ENCODE measurements around the gene HIVEP1. TPM values are rescaled to one million over a fixed set of nuclear protein-coding genes. Genes with fewer than 3 reads are reported as not detected.

HIVEP1 gene
- total RNA-seq, 6 experiments from 2014 or later: 13.2 to 23.3 (median 17.8) TPM

DNA sequence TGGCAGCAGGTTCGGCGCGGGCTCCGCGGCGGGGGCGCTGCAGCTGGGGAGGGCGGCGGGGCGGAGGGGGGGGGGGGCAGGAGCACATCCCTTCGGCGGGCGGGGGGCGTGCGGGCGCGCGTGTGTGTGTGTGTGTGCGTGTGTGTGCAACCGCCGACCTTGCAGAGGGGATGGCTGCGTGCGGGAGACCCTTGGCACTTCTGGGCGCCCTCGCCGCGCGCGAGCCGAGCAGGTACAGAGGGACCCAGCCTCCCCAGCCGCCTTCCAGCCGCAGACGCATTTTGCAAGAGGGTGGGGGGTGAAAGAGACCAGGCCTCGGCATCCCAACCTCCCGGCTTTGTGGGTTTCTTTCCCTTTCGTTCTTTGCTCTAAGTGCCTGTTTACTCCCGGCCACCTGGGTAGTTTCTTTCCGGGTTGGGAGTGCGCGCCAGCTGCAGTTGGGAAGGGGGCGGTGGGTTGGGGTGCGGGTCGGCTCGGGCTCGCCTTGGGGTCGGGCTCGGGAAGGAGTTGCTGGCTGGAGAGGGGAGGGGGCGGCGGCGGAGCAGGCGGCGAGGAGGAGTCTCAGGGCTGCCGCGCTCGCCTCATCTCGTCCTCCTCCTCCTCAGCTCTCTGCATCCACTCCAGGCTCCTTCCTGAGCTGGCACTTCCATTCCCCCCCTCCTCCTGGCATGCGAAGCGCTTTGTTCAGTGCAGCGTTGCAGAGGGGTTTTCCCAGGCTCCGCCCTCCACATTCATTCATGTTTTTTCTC, 620 bp downstream of the HIVEP1 start:
- 0% methylated on average over 18 of the region's 60 CpGs for WGBS (ENCODE audit: insufficient coverage, low coverage, low lambda C conversion rate, missing lambda C conversion rate)
- Histone ChIP-seq H3K9me3 (no peaks in the 10 kb centered on the region), H3K4me1 (peaks cover 0 to 26% (median 0%) of the 10 kb centered on the region in 4 donors), H3K36me3 (peaks cover 0 to 22% (median 3%) of the 10 kb centered on the region in 4 donors), H3K27ac (peak overlapping the region; percentile 80 to 94 (median 85)), H3K27me3 (no peaks in the 10 kb centered on the region), H3K4me3 (peak overlapping the region; percentile 62 to 74 (median 70))
- intact Hi-C loops (cut with DNase I): loop anchor here in 1 of 2 donors (10.0 kb wide), 1 partner anchor 148 kb away; no protein-coding TSS in a partner anchor
- DNase-seq (peak; percentile 65 to 77 (median 75)), ATAC-seq (peak; percentile 5 to 33 (median 10))
- peak; percentile 37 for TF ChIP-seq POLR2A (IDR thresholded peaks at IDR 0.05)
- TF ChIP-seq, protein P1, sequence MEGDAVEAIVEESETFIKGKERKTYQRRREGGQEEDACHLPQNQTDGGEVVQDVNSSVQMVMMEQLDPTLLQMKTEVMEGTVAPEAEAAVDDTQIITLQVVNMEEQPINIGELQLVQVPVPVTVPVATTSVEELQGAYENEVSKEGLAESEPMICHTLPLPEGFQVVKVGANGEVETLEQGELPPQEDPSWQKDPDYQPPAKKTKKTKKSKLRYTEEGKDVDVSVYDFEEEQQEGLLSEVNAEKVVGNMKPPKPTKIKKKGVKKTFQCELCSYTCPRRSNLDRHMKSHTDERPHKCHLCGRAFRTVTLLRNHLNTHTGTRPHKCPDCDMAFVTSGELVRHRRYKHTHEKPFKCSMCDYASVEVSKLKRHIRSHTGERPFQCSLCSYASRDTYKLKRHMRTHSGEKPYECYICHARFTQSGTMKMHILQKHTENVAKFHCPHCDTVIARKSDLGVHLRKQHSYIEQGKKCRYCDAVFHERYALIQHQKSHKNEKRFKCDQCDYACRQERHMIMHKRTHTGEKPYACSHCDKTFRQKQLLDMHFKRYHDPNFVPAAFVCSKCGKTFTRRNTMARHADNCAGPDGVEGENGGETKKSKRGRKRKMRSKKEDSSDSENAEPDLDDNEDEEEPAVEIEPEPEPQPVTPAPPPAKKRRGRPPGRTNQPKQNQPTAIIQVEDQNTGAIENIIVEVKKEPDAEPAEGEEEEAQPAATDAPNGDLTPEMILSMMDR (IDR thresholded peaks at IDR 0.05): no peak

GRCh38 chr6:12013307-12013719, 1.2 kb downstream of the HIVEP1 start:
- peak overlapping the region; percentile 80 to 94 (median 85) for H3K27ac ChIP-seq
- TF ChIP-seq, protein P1 (IDR thresholded peaks at IDR 0.05): no peak
- TF ChIP-seq POLR2A (IDR thresholded peaks at IDR 0.05): no peak
- peaks cover 0 to 22% (median 5%) of the 10 kb centered on the region in 4 donors for H3K36me3 ChIP-seq
- intact Hi-C loops (cut with DNase I): loop anchor here in 1 of 2 donors (10.0 kb wide), 1 partner anchor 149 kb away; no protein-coding TSS in a partner anchor
- ATAC-seq (no peak), DNase-seq (no peak)
- peak overlapping the region; percentile 62 to 74 (median 70) for H3K4me3 ChIP-seq
- H3K9me3 ChIP-seq: no peaks in the 10 kb centered on the region
- no peaks in the 10 kb centered on the region for H3K27me3 ChIP-seq
- H3K4me1 ChIP-seq: peaks cover 0 to 20% (median 0%) of the 10 kb centered on the region in 4 donors
- 4% methylated on average over 13 of the region's 13 CpGs for WGBS (ENCODE audit: insufficient coverage, low coverage, low lambda C conversion rate, missing lambda C conversion rate)

DNA sequence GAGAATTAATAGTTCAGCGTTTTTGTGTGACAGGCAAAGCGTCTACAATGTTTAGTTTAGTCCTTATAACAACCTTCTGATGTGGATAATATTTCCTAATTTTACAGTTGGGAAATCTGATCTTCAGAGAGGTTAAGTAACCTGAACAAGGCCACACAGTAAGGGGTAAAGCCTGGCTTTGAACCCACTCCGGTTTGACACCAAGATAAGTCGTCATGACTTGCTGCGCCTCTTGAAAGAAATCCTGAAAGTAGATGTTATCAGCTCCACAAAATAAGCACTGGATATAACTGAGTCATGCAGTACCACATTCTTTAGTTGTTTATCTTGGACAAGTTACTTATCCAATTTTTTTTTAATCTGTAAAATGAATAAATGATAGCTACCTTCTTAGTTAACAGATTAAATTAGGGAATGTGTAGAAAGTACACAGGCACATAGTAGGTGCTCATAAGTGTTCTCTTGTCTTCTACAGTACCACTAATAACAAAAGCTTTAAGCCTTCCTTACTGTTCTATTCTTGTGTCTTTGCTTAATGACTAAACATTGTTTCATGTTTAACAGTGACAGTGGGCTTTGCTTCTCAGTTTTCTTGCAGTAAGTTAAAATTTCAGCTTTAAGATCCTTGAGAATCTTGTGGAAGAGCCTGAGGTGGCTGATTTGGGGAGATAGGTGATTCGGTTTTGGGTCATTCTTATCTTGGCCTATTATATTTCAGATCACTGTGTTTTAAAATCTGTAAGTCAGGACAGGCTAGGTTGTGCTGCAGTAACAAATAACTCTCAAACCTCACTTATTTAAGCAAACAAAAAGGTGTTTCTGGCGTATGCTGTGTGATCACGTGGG, 2.1 kb downstream of the HIVEP1 start:
- no peak for DNase-seq
- no peaks in the 10 kb centered on the region for H3K9me3 ChIP-seq
- no peak overlapping the region for H3K4me3 ChIP-seq
- peaks cover 0 to 20% (median 0%) of the 10 kb centered on the region in 4 donors for H3K4me1 ChIP-seq
- no peak overlapping the region for H3K27ac ChIP-seq
- 67% methylated on average over 6 of the region's 8 CpGs for WGBS (ENCODE audit: insufficient coverage, low coverage, low lambda C conversion rate, missing lambda C conversion rate)
- H3K27me3 ChIP-seq: no peaks in the 10 kb centered on the region
- ATAC-seq: no peak
- peaks cover 0 to 22% (median 9%) of the 10 kb centered on the region in 4 donors for H3K36me3 ChIP-seq
- intact Hi-C loops (cut with DNase I): loop anchor here in 1 of 2 donors (10.0 kb wide), 1 partner anchor 149 kb away; no protein-coding TSS in a partner anchor
- TF ChIP-seq, protein P1 (IDR thresholded peaks at IDR 0.05): no peak
- no peak for TF ChIP-seq POLR2A (IDR thresholded peaks at IDR 0.05)

DNA sequence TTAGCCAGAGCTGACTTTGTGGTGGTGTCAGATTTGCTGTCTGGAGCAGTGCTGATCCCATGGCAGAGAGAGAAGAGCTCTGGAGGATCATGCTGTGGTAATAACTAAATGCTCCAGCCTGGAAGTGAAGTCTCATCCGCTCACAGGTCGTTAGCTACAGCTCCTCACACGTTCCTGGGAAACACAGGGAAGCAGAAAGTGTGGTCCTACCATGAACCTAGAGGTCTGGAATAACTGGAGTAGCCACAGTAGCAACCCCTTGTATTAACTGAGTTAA, 2.7 kb downstream of the HIVEP1 start:
- ATAC-seq: no peak
- no peak for TF ChIP-seq POLR2A (IDR thresholded peaks at IDR 0.05)
- TF ChIP-seq, protein P1 (IDR thresholded peaks at IDR 0.05): no peak
- Histone ChIP-seq H3K27ac (no peak overlapping the region), H3K36me3 (peaks cover 0 to 23% (median 9%) of the 10 kb centered on the region in 4 donors), H3K4me1 (peaks cover 0 to 16% (median 0%) of the 10 kb centered on the region in 4 donors), H3K27me3 (no peaks in the 10 kb centered on the region), H3K4me3 (no peak overlapping the region), H3K9me3 (no peaks in the 10 kb centered on the region)
- WGBS (ENCODE audit: insufficient coverage, low coverage, low lambda C conversion rate, missing lambda C conversion rate): 100% methylated on average over 3 of the region's 3 CpGs
- intact Hi-C loops (cut with DNase I): loop anchor here in 1 of 2 donors (10.0 kb wide), 1 partner anchor 150 kb away; no protein-coding TSS in a partner anchor
- DNase-seq: no peak

Measured in right lobe of liver (tissue), 6 donors.